Sigmoid colon (tissue), 4 donors: ENCODE measurements around the gene PKHD1.

ENCODE experiments used
- CTCF ChIP-seq, 4 experiments: fragments of 450-650 bp in 3 of 4; fragments of 200-600 bp in 1 of 4; IDR thresholded peaks; one replicate each; pipeline ENCODE4 v1.5.1; 2016 to 2019; ENCODE audit warnings: antibody characterized with exemption in 4 of 4, mild to moderate bottlenecking in 3 of 4, moderate library complexity in 2 of 4
- EP300 ChIP-seq, 4 donors: sonication (generic); formaldehyde crosslinking; IDR thresholded peaks; one replicate each; pipeline ENCODE4 v1.6.1; 2017; ENCODE audit warnings: antibody characterized with exemption in 4 of 4

GRCh38 chr6:51960419-51960818 is 127.0 kb downstream of the PKHD1 start:
- no peak for TF ChIP-seq CTCF (IDR thresholded peaks at IDR 0.05)
- TF ChIP-seq EP300 (IDR thresholded peaks at IDR 0.05): no peak
